ENCODE results near the gene MOV10L1.
"Not testable (repeated sequence)": the region's sequence is repeated elsewhere in the genome, so short reads cannot be mapped to it uniquely, and the experiment has no call there.

MOV10L1 gene

GRCh38 chr22:50111056-50111455 is 21.2 kb downstream of the MOV10L1 start:
- no peak for DNase-seq

- peak; percentile 73 for DNase-seq
Measured at GRCh38 chr22:50112151-50113118, 22.6 kb downstream of the MOV10L1 start.

- no peak for DNase-seq
Measured at GRCh38 chr22:50114221-50115021, 24.6 kb downstream of the MOV10L1 start.

GRCh38 chr22:50115693-50116092 is 25.9 kb downstream of the MOV10L1 start:
- no peak for DNase-seq

- DNase-seq: no peak
Measured at GRCh38 chr22:50117168-50117762, 27.5 kb downstream of the MOV10L1 start.

- no peak for DNase-seq
Measured at GRCh38 chr22:50118129-50118528, 28.3 kb downstream of the MOV10L1 start.

GRCh38 chr22:50118557-50119168 is 28.9 kb downstream of the MOV10L1 start:
- DNase-seq: no peak

GRCh38 chr22:50119169-50119767 is 29.5 kb downstream of the MOV10L1 start:
- DNase-seq: no peak

- DNase-seq: no peak
Measured at GRCh38 chr22:50119768-50120251, 30.0 kb downstream of the MOV10L1 start.

- no peak for DNase-seq
Measured at GRCh38 chr22:50121202-50121740, 31.5 kb downstream of the MOV10L1 start.

GRCh38 chr22:50123119-50123518 is 33.3 kb downstream of the MOV10L1 start:
- DNase-seq: no peak

GRCh38 chr22:50125029-50125428 is 35.2 kb downstream of the MOV10L1 start:
- no peak for DNase-seq

- no peak for DNase-seq
Measured at GRCh38 chr22:50129121-50129736, 39.4 kb downstream of the MOV10L1 start.

- no peak for DNase-seq
Measured at GRCh38 chr22:50131894-50132293, 42.1 kb downstream of the MOV10L1 start.

GRCh38 chr22:50134481-50134880 is 44.7 kb downstream of the MOV10L1 start:
- DNase-seq: no peak

- no peak for DNase-seq
Measured at GRCh38 chr22:50136581-50137015, 46.8 kb downstream of the MOV10L1 start.

- not testable (repeated sequence) for DNase-seq
Measured at GRCh38 chr22:50137277-50137676, 47.5 kb downstream of the MOV10L1 start.

- DNase-seq: no peak
Measured at GRCh38 chr22:50138041-50138440, 48.2 kb downstream of the MOV10L1 start.

- no peak for DNase-seq
Measured at GRCh38 chr22:50138988-50139387, 49.2 kb downstream of the MOV10L1 start.

- no peak for DNase-seq
Measured at GRCh38 chr22:50139843-50140415, 50.1 kb downstream of the MOV10L1 start.

GRCh38 chr22:50140615-50141014 is 50.8 kb downstream of the MOV10L1 start:
- DNase-seq: no peak

Measured in activated CD8-positive, alpha-beta memory T cell treated with anti-CD3 and anti-CD28 coated beads, Interleukin-2, amount 50 U/mL, for 48 hours (primary cell).